ENCODE measurements around the gene PRKCA. TPM values are rescaled to one million over a fixed set of nuclear protein-coding genes. Genes with fewer than 3 reads are reported as not detected.

The PRKCA gene
- total and polyA plus RNA-seq, 2 of the 13 experiments (the other 11 are each of a cell fraction or from before 2014, with no cell fraction given): 18.5 to 21.5 TPM

GRCh38 chr17:66582373-66583111, 280.1 kb downstream of the PRKCA start:
- ChIA-PET POLR2A (no interaction called here), CTCF (ENCODE audit: low intra/inter-chr PET ratio, low total read pairs) (no interaction called here)
- Histone ChIP-seq H3K79me2 (ENCODE audit: insufficient read depth, low read length) (no peaks in the 10 kb centered on the region), H4K20me1 (ENCODE audit: insufficient read depth, low read length) (no peaks in the 10 kb centered on the region), H3K36me3 (replicated peaks in 1 of 2; ENCODE audit: control insufficient read depth in 1 of 2, insufficient read depth in 2 of 2, low read length in 2 of 2) (no peaks in the 10 kb centered on the region; a peak in 2 of 5 replicates), H3K4me2 (ENCODE audit: low read depth, low read length) (no peak overlapping the region), H3K4me1 (ENCODE audit: insufficient read depth, low read length) (peaks cover 39% of the 10 kb centered on the region), H3K27me3 (ENCODE audit: control insufficient read depth in 1 of 2, insufficient read depth in 2 of 2, low read length in 2 of 2) (no peaks in the 10 kb centered on the region), H3K4me3 (replicated peaks in 1 of 3; ENCODE audit: insufficient read depth in 1 of 3, low read depth in 2 of 3, low read length in 3 of 3) (no peak overlapping the region), H2AFZ (ENCODE audit: low read length) (no peak overlapping the region), H3K27ac (ENCODE audit: extremely low read length, insufficient read depth, low read length) (no peak overlapping the region), H3K9me3 (ENCODE audit: low read length) (no peaks in the 10 kb centered on the region), H3K9ac (ENCODE audit: insufficient read depth, low read depth, low read length) (no peak overlapping the region)
- in situ Hi-C loops (cut with HindIII; ENCODE audit: extremely low pct_ligation_motif_present, low pct_unique_long_range_greater_than_20kb): no loop called here
- DNase-seq (ENCODE audit: low spot score) (peak; percentile 17), ATAC-seq (peak; percentile 68), FAIRE-seq (no peak)
- WGBS (ENCODE audit: low lambda C conversion rate): 87% methylated on average over 5 of the region's 5 CpGs
- intact Hi-C loops (cut with micrococcal nuclease; ENCODE audit: unreplicated experiment): no loop called here
- BruUV-seq (replicated peaks): no TSS peak
- no peak for TF ChIP-seq MYC (CRISPR knock-in tag; IDR thresholded peaks at IDR 0.05; ENCODE audit: borderline replicate concordance)
- TF ChIP-seq KDM3A (CRISPR knock-in tag; IDR thresholded peaks at IDR 0.05; ENCODE audit: low read depth): no peak
- TF ChIP-seq SP1 (IDR thresholded peaks at IDR 0.05): no peak
- no peak for TF ChIP-seq SP1 (CRISPR knock-in tag; IDR thresholded peaks at IDR 0.05)
- TF ChIP-seq TAF15 (IDR thresholded peaks at IDR 0.05; ENCODE audit: low read depth, low read length, poor library complexity, severe bottlenecking): no peak
- TF ChIP-seq, protein P1, sequence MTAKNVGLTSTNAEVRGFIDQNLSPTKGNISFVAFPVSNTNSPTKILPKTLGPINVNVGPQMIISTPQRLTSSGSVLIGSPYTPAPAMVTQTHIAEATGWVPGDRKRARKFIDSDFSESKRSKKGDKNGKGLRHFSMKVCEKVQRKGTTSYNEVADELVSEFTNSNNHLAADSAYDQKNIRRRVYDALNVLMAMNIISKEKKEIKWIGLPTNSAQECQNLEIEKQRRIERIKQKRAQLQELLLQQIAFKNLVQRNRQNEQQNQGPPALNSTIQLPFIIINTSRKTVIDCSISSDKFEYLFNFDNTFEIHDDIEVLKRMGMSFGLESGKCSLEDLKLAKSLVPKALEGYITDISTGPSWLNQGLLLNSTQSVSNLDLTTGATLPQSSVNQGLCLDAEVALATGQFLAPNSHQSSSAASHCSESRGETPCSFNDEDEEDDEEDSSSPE (CRISPR knock-in tag; IDR thresholded peaks at IDR 0.05): no peak
- no peak for TF ChIP-seq RARA (CRISPR knock-in tag; IDR thresholded peaks at IDR 0.05)
- no peak for TF ChIP-seq FOXP1 (IDR thresholded peaks at IDR 0.05)
- no peak for TF ChIP-seq FOXP1 (CRISPR knock-in tag; IDR thresholded peaks at IDR 0.05)
- TF ChIP-seq PHF20 (CRISPR knock-in tag; IDR thresholded peaks at IDR 0.05): no peak
- TF ChIP-seq HOXA9 (CRISPR knock-in tag; IDR thresholded peaks at IDR 0.05; ENCODE audit: borderline replicate concordance): no peak
- TF ChIP-seq ZMYM2 (CRISPR knock-in tag; IDR thresholded peaks at IDR 0.05): peak; percentile 70; the same call in 1 of the 2 replicates
- no peak for TF ChIP-seq ZNF10 (CRISPR knock-in tag; IDR thresholded peaks at IDR 0.05; ENCODE audit: borderline replicate concordance, low read depth)
- TF ChIP-seq ZMAT3 (CRISPR knock-in tag; conservative IDR thresholded peaks at IDR 0.05): no peak
- no peak for TF ChIP-seq SOX5 (CRISPR knock-in tag; IDR thresholded peaks at IDR 0.05; ENCODE audit: borderline replicate concordance)
- no peak for TF ChIP-seq GMEB1 (CRISPR knock-in tag; IDR thresholded peaks at IDR 0.05; ENCODE audit: borderline replicate concordance)
- TF ChIP-seq ZMYM3 (CRISPR knock-in tag; IDR thresholded peaks at IDR 0.05): peak; percentile 92
- no peak for TF ChIP-seq FOXO1 (CRISPR knock-in tag; IDR thresholded peaks at IDR 0.05)
- TF ChIP-seq KDM1A (CRISPR knock-in tag; IDR thresholded peaks at IDR 0.05): peak; percentile 75; the same call in 1 of the 2 replicates
- TF ChIP-seq SMC3 (IDR thresholded peaks at IDR 0.05; ENCODE audit: low read length): no peak
- TF ChIP-seq SSRP1 (CRISPR knock-in tag; IDR thresholded peaks at IDR 0.05): no peak
- no peak for TF ChIP-seq REXO4 (CRISPR knock-in tag; IDR thresholded peaks at IDR 0.05; ENCODE audit: borderline replicate concordance)
- TF ChIP-seq ZSCAN25 (CRISPR knock-in tag; IDR thresholded peaks at IDR 0.05): no peak
- no peak for TF ChIP-seq TERF1 (CRISPR knock-in tag; IDR thresholded peaks at IDR 0.05)
- no peak for TF ChIP-seq ZFP62 (CRISPR knock-in tag; IDR thresholded peaks at IDR 0.05)

Data from HepG2 (cell line).